ENCODE data around the gene MAP3K8. TPM values are rescaled to one million over a fixed set of nuclear protein-coding genes. Genes with fewer than 3 reads are reported as not detected.
A peak's percentile ranks its signal among the peaks of the same experiment; 100 is the strongest.

The MAP3K8 gene
- total and polyA plus RNA-seq, 9 of the 15 experiments (the other 6 are each of a cell fraction or from before 2014, with no cell fraction given): 6.9 to 23.6 (median 13.6) TPM

GRCh38 chr10:30437031-30437841 is 3.3 kb downstream of the MAP3K8 start (continued):
- TF ChIP-seq USF1 (CRISPR knock-in tag; IDR thresholded peaks at IDR 0.05) (no peak), ZBTB5 (IDR thresholded peaks at IDR 0.05) (no peak), ZNF79 (CRISPR knock-in tag; IDR thresholded peaks at IDR 0.05; ENCODE audit: low read depth) (no peak), HMG20A (CRISPR knock-in tag; conservative IDR thresholded peaks at IDR 0.05) (no peak), IFI16 (CRISPR knock-in tag; IDR thresholded peaks at IDR 0.05) (no peak), XRCC4 (IDR thresholded peaks at IDR 0.05; ENCODE audit: extremely low read depth, insufficient read depth, insufficient read length) (no peak), ZNF644 (tag; IDR thresholded peaks at IDR 0.05; ENCODE audit: low read depth) (no peak), TAF1 (IDR thresholded peaks at IDR 0.05; ENCODE audit: control insufficient read depth, extremely low read depth, insufficient read depth, low read length, severe bottlenecking) (peak; percentile 20), MEF2D (tag; conservative IDR thresholded peaks at IDR 0.05; ENCODE audit: low read depth) (peak; percentile 57), TRIM24 (IDR thresholded peaks at IDR 0.05) (peak; percentile 79 to 81), GATAD2B (IDR thresholded peaks at IDR 0.05; ENCODE audit: borderline replicate concordance) (peak; percentile 99), JUNB (CRISPR knock-in tag; conservative IDR thresholded peaks at IDR 0.05) (no peak), CREBBP (IDR thresholded peaks at IDR 0.05; ENCODE audit: low read depth, low read length) (no peak), THRA (IDR thresholded peaks at IDR 0.05) (no peak), NR2C2 (CRISPR knock-in tag; IDR thresholded peaks at IDR 0.05) (no peak), NR2C2 (tag; IDR thresholded peaks at IDR 0.05) (peak; percentile 74), ELK1 (CRISPR knock-in tag; IDR thresholded peaks at IDR 0.05) (no peak), JUN (IDR thresholded peaks at IDR 0.05; ENCODE audit: borderline replicate concordance, low read depth, low read length) (peak; percentile 83), JUN (CRISPR knock-in tag; IDR thresholded peaks at IDR 0.05; ENCODE audit: borderline replicate concordance) (no peak), MLX (CRISPR knock-in tag; conservative IDR thresholded peaks at IDR 0.05) (no peak), ATF1 (CRISPR knock-in tag; IDR thresholded peaks at IDR 0.05) (no peak), ATF1 (tag; IDR thresholded peaks at IDR 0.05) (peak; percentile 91), FOXA1 (IDR thresholded peaks at IDR 0.05; ENCODE audit: borderline replicate concordance) (no peak), POLR2AphosphoS2 (IDR thresholded peaks at IDR 0.05; ENCODE audit: low read length) (no peak)
